ENCODE data around the gene NGRN. TPM values are rescaled to one million over a fixed set of nuclear protein-coding genes. Genes with fewer than 3 reads are reported as not detected.
A peak's percentile ranks its signal among the peaks of the same experiment; 100 is the strongest.
"Not testable (repeated sequence)": the region's sequence is repeated elsewhere in the genome, so short reads cannot be mapped to it uniquely, and the experiment has no call there.

Gene NGRN
- total RNA-seq, 1 donor from 2014 or later, result 117 TPM

GRCh38 chr15:90232941-90233386, 32.5 kb upstream of the NGRN start:
- DNase-seq, result no peak
- no peak for ATAC-seq
- intact Hi-C loops (cut with micrococcal nuclease), result no loop called here

- intact Hi-C loops (cut with micrococcal nuclease), result no loop called here
- DNase-seq, result peak; percentile 99
- peak; percentile 94 for ATAC-seq
These were observed 31.9 kb upstream of the NGRN start, which contains the start of gene CIB1 for GRCh38 chr15:90233387-90234095. Gene CIB1, minus strand, starts transcription at chr15:90233941. Its CDS starts 56 bp downstream, at chr15:90233885.

GRCh38 chr15:90234096-90234988, 31.1 kb upstream of the NGRN start, which contains the start of gene GDPGP1:
Gene GDPGP1, plus strand, starts transcription at chr15:90234209. Its CDS starts 6,700 bp downstream, at chr15:90240909.
- ATAC-seq (no peak), DNase-seq (no peak)
- intact Hi-C loops (cut with micrococcal nuclease), result no loop called here

GRCh38 chr15:90239371-90239770, 26.1 kb upstream of the NGRN start:
- ATAC-seq, result no peak
- no peak for DNase-seq
- intact Hi-C loops (cut with micrococcal nuclease), result no loop called here

GRCh38 chr15:90240856-90241255, 24.6 kb upstream of the NGRN start:
- intact Hi-C loops (cut with micrococcal nuclease), result no loop called here
- ATAC-seq, result no peak
- no peak for DNase-seq

- DNase-seq (peak; percentile 68), ATAC-seq (peak; percentile 81)
- intact Hi-C loops (cut with micrococcal nuclease), result no loop called here
These were observed 23.9 kb upstream of the NGRN start for GRCh38 chr15:90241343-90242192.

GRCh38 chr15:90243943-90244639, 21.4 kb upstream of the NGRN start:
- no peak for ATAC-seq
- intact Hi-C loops (cut with micrococcal nuclease), result no loop called here
- DNase-seq, result no peak

GRCh38 chr15:90248789-90249202, 16.7 kb upstream of the NGRN start:
- intact Hi-C loops (cut with micrococcal nuclease), result no loop called here
- ATAC-seq (peak; percentile 80), DNase-seq (no peak)

GRCh38 chr15:90249203-90249863, 16.1 kb upstream of the NGRN start, which contains the start of gene TTLL13:
Gene TTLL13, plus strand, starts transcription at chr15:90249556. Its CDS starts 1,075 bp downstream, at chr15:90250631.
- DNase-seq, result peak; percentile 98
- intact Hi-C loops (cut with micrococcal nuclease), result no loop called here
- peak; percentile 96 for ATAC-seq

- intact Hi-C loops (cut with micrococcal nuclease), result no loop called here
- ATAC-seq (no peak), DNase-seq (no peak)
These were observed 7.7 kb upstream of the NGRN start for GRCh38 chr15:90257776-90258175.

- no peak for ATAC-seq
- DNase-seq, result no peak
- intact Hi-C loops (cut with micrococcal nuclease), result no loop called here
These were observed 5.9 kb upstream of the NGRN start for GRCh38 chr15:90259524-90259923.

GRCh38 chr15:90260731-90261130, 4.7 kb upstream of the NGRN start:
- intact Hi-C loops (cut with micrococcal nuclease); DNase-seq; ATAC-seq: not testable (repeated sequence)

GRCh38 chr15:90261811-90262210, 3.7 kb upstream of the NGRN start:
- intact Hi-C loops (cut with micrococcal nuclease), result no loop called here
- ATAC-seq, result no peak
- no peak for DNase-seq

- DNase-seq, result no peak
- intact Hi-C loops (cut with micrococcal nuclease), result no loop called here
- no peak for ATAC-seq
These were observed 3.0 kb upstream of the NGRN start for GRCh38 chr15:90262426-90262825.

GRCh38 chr15:90264671-90265070, 801 bp upstream of the NGRN start:
- ATAC-seq, result peak; percentile 4
- no peak for DNase-seq
- intact Hi-C loops (cut with micrococcal nuclease), result no loop called here

- ATAC-seq (peak; percentile 40), DNase-seq (peak; percentile 57)
- intact Hi-C loops (cut with micrococcal nuclease), result no loop called here
These were observed 574 bp downstream of the NGRN start for GRCh38 chr15:90266061-90266431.

GRCh38 chr15:90266485-90266884, 1.0 kb downstream of the NGRN start:
- intact Hi-C loops (cut with micrococcal nuclease), result no loop called here
- DNase-seq, result no peak
- no peak for ATAC-seq

- DNase-seq (no peak), ATAC-seq (no peak)
- intact Hi-C loops (cut with micrococcal nuclease), result no loop called here
These were observed 2.9 kb downstream of the NGRN start for GRCh38 chr15:90268415-90268814.
